ENCODE data around the gene RIMBP3C. TPM values are rescaled to one million over a fixed set of nuclear protein-coding genes. Genes with fewer than 3 reads are reported as not detected.
"Not testable (repeated sequence)": the region's sequence is repeated elsewhere in the genome, so short reads cannot be mapped to it uniquely, and the experiment has no call there.

The RIMBP3C gene
- total RNA-seq, 1 donor from 2014 or later: not detected

DNA sequence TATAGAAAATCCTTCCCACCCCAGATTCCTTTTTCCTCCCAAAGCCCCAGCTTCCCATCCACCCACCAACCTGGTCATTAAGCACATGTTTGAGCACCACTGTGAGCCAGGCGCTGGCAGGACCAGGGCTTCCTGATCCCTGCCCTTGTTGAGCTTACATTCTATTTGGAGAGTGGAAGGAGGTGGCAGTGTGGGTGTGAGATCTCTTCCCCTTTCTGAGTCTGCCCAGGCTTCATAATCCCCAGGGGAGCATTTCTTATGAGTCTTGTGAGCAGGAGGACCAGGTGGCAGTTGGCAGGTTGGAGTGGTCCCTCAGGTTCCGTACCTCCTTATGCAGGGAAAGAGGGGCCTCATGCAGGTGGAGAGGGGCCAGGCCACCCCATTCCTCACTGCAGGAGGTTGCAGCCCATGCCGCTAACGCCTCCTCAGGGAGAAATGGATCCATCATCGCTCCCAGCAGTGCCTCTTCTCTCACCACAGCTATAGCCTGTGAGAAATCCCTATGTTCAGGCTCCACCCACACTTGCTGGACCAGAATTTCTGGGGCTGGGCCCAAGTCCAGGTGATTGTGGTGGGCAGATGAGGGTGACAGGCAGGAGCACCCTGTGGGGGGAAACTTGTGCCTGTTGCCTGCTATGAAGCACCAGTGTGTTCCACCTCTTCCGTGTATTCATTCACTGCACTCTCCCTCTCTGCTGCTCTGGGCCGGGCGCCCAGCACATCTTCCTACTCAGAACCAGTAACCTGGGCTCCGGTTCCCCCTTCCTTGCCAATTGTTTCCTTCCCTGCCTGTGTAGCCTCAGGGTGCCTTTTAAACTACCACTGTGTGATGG lies 39.8 kb upstream of the RIMBP3C start:
- Histone ChIP-seq H3K4me3 (ENCODE audit: low read length in 3 of 3) (no peak overlapping the region), H3K27me3 (ENCODE audit: control insufficient read depth in 3 of 3, insufficient read depth in 3 of 3, low read length in 3 of 3) (no peaks in the 10 kb centered on the region), H3K4me1 (ENCODE audit: control insufficient read depth in 3 of 3, insufficient read depth in 3 of 3, low read length in 3 of 3) (peaks cover 29 to 55% (median 48%) of the 10 kb centered on the region in 3 donors), H3K36me3 (ENCODE audit: control insufficient read depth in 3 of 3, insufficient read depth in 3 of 3, low read length in 3 of 3) (peaks cover 18 to 26% (median 22%) of the 10 kb centered on the region in 3 donors), H3K9ac (ENCODE audit: low read depth in 1 of 3, low read length in 3 of 3) (peak overlapping the region in 1 of 3 donors; percentile 25), H3K9me3 (ENCODE audit: control insufficient read depth in 3 of 3, low read length in 3 of 3) (no peaks in the 10 kb centered on the region), H3K27ac (ENCODE audit: low read depth, low read length) (no peak overlapping the region)

DNA sequence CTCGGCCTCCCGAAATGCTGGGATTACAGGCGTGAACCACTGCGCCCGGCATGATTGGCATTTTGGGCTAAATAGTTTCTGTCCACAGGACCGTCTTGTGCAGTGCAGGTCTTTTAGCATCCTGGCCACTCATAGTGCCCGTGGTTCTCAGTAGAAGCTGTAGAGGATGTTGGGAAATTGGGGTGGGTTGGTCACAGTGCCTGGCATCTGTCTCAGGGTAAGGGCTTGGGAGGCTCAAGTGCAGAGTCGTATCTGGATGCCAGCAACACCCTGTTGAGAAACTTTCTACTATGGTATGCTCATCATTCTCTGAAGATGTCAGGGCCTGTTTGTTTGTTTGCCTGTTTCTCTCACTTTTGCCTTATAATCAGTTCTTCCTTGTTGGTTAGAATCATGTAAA lies 38.1 kb upstream of the RIMBP3C start:
- Histone ChIP-seq H3K4me3 (ENCODE audit: low read length in 3 of 3) (no peak overlapping the region), H3K4me1 (ENCODE audit: control insufficient read depth in 3 of 3, insufficient read depth in 3 of 3, low read length in 3 of 3) (peaks cover 26 to 49% (median 42%) of the 10 kb centered on the region in 3 donors), H3K36me3 (ENCODE audit: control insufficient read depth in 3 of 3, insufficient read depth in 3 of 3, low read length in 3 of 3) (peaks cover 14 to 17% (median 15%) of the 10 kb centered on the region in 3 donors), H3K9ac (ENCODE audit: low read depth in 1 of 3, low read length in 3 of 3) (no peak overlapping the region), H3K27me3 (ENCODE audit: control insufficient read depth in 3 of 3, insufficient read depth in 3 of 3, low read length in 3 of 3) (no peaks in the 10 kb centered on the region), H3K27ac (ENCODE audit: low read depth, low read length) (no peak overlapping the region), H3K9me3 (ENCODE audit: control insufficient read depth in 3 of 3, low read length in 3 of 3) (no peaks in the 10 kb centered on the region)

GRCh38 chr22:21587803-21588611 lies 36.7 kb upstream of the RIMBP3C start:
- H3K4me1 ChIP-seq (ENCODE audit: control insufficient read depth in 3 of 3, insufficient read depth in 3 of 3, low read length in 3 of 3): peaks cover 26 to 39% (median 35%) of the 10 kb centered on the region in 3 donors
- no peak overlapping the region for H3K9ac ChIP-seq (ENCODE audit: low read depth in 1 of 3, low read length in 3 of 3)
- no peak overlapping the region for H3K4me3 ChIP-seq (ENCODE audit: low read length in 3 of 3)
- peaks cover 1 to 3% (median 2%) of the 10 kb centered on the region in 3 donors for H3K36me3 ChIP-seq (ENCODE audit: control insufficient read depth in 3 of 3, insufficient read depth in 3 of 3, low read length in 3 of 3)
- no peaks in the 10 kb centered on the region for H3K27me3 ChIP-seq (ENCODE audit: control insufficient read depth in 3 of 3, insufficient read depth in 3 of 3, low read length in 3 of 3)
- no peaks in the 10 kb centered on the region for H3K9me3 ChIP-seq (ENCODE audit: control insufficient read depth in 3 of 3, low read length in 3 of 3)
- H3K27ac ChIP-seq (ENCODE audit: low read depth, low read length): no peak overlapping the region

DNA sequence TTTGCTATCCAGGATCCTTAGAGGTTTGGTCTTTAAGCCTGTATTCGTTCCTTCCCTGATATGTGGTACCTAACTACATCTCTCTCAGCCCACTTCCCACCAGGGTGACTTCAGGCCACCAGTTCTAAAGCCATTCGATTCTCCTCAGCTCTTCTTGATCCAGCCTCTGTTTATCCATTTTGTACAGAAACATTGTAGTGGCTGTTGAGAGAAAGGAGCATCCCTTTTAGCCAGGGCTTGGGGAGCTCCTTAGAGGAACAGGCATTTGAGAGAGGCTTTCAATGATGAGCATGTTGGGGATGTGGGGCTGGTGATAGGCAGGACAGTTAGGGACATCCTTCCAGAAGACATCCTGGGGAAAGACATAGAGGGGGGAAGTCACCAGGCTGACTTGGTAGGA lies 34.1 kb upstream of the RIMBP3C start:
- peaks cover 4 to 18% (median 12%) of the 10 kb centered on the region in 3 donors for H3K4me1 ChIP-seq (ENCODE audit: control insufficient read depth in 3 of 3, insufficient read depth in 3 of 3, low read length in 3 of 3)
- H3K9ac ChIP-seq (ENCODE audit: low read depth in 1 of 3, low read length in 3 of 3): no peak overlapping the region
- no peak overlapping the region for H3K4me3 ChIP-seq (ENCODE audit: low read length in 3 of 3)
- no peaks in the 10 kb centered on the region for H3K36me3 ChIP-seq (ENCODE audit: control insufficient read depth in 3 of 3, insufficient read depth in 3 of 3, low read length in 3 of 3)
- H3K9me3 ChIP-seq (ENCODE audit: control insufficient read depth in 3 of 3, low read length in 3 of 3): no peaks in the 10 kb centered on the region
- H3K27ac ChIP-seq (ENCODE audit: low read depth, low read length): no peak overlapping the region
- no peaks in the 10 kb centered on the region for H3K27me3 ChIP-seq (ENCODE audit: control insufficient read depth in 3 of 3, insufficient read depth in 3 of 3, low read length in 3 of 3)

GRCh38 chr22:21582801-21583740 lies 31.8 kb upstream of the RIMBP3C start:
- Histone ChIP-seq H3K9ac (ENCODE audit: low read depth in 1 of 3, low read length in 3 of 3) (no peak overlapping the region), H3K4me3 (ENCODE audit: low read length in 3 of 3) (no peak overlapping the region), H3K9me3 (ENCODE audit: control insufficient read depth in 3 of 3, low read length in 3 of 3) (no peaks in the 10 kb centered on the region), H3K36me3 (ENCODE audit: control insufficient read depth in 3 of 3, insufficient read depth in 3 of 3, low read length in 3 of 3) (no peaks in the 10 kb centered on the region), H3K4me1 (ENCODE audit: control insufficient read depth in 3 of 3, insufficient read depth in 3 of 3, low read length in 3 of 3) (peaks cover 12 to 19% (median 18%) of the 10 kb centered on the region in 3 donors), H3K27ac (ENCODE audit: low read depth, low read length) (no peak overlapping the region), H3K27me3 (ENCODE audit: control insufficient read depth in 3 of 3, insufficient read depth in 3 of 3, low read length in 3 of 3) (no peaks in the 10 kb centered on the region)

- H3K27ac ChIP-seq (ENCODE audit: low read depth, low read length); H3K36me3 ChIP-seq (ENCODE audit: control insufficient read depth in 3 of 3, insufficient read depth in 3 of 3, low read length in 3 of 3); H3K9ac ChIP-seq (ENCODE audit: low read depth in 1 of 3, low read length in 3 of 3); H3K27me3 ChIP-seq (ENCODE audit: control insufficient read depth in 3 of 3, insufficient read depth in 3 of 3, low read length in 3 of 3); H3K4me3 ChIP-seq (ENCODE audit: low read length in 3 of 3); H3K9me3 ChIP-seq (ENCODE audit: control insufficient read depth in 3 of 3, low read length in 3 of 3): not testable (repeated sequence)
- peaks cover 10 to 21% (median 18%) of the 10 kb centered on the region in 3 donors for H3K4me1 ChIP-seq (ENCODE audit: control insufficient read depth in 3 of 3, insufficient read depth in 3 of 3, low read length in 3 of 3)
Observed at GRCh38 chr22:21581009-21581713, 29.9 kb upstream of the RIMBP3C start.

DNA sequence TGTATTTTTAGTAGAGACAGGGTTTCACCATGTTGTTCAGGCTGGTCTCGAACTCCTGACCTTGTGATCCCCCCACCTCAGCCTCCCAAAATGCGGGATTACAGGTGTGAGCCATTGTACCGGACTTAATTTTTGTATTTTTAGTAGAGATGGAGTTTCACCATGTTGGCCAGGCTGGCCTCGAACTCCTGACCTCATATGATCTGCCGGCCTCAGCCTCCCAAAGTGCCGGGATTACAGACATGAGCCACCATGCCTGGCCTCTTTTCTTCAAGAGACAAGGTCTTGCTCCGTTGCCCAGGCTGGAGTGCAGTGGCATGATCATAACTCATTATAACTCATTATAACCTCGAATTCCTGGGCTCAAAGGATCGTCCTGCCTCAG lies 29.4 kb upstream of the RIMBP3C start:
- not testable (repeated sequence) for H3K4me3 ChIP-seq (ENCODE audit: low read length in 3 of 3); H3K9me3 ChIP-seq (ENCODE audit: control insufficient read depth in 3 of 3, low read length in 3 of 3); H3K9ac ChIP-seq (ENCODE audit: low read depth in 1 of 3, low read length in 3 of 3); H3K27me3 ChIP-seq (ENCODE audit: control insufficient read depth in 3 of 3, insufficient read depth in 3 of 3, low read length in 3 of 3); H3K36me3 ChIP-seq (ENCODE audit: control insufficient read depth in 3 of 3, insufficient read depth in 3 of 3, low read length in 3 of 3); H3K27ac ChIP-seq (ENCODE audit: low read depth, low read length)
- H3K4me1 ChIP-seq (ENCODE audit: control insufficient read depth in 3 of 3, insufficient read depth in 3 of 3, low read length in 3 of 3): peaks cover 10 to 21% (median 18%) of the 10 kb centered on the region in 3 donors

- H3K4me1 ChIP-seq (ENCODE audit: control insufficient read depth in 3 of 3, insufficient read depth in 3 of 3, low read length in 3 of 3): peaks cover 9 to 19% (median 17%) of the 10 kb centered on the region in 3 donors
Observed at GRCh38 chr22:21579474-21579851, 28.2 kb upstream of the RIMBP3C start.

More at GRCh38 chr22:21579474-21579851, 28.2 kb upstream of the RIMBP3C start:
- Histone ChIP-seq H3K36me3 (ENCODE audit: control insufficient read depth in 3 of 3, insufficient read depth in 3 of 3, low read length in 3 of 3) (no peaks in the 10 kb centered on the region), H3K27me3 (ENCODE audit: control insufficient read depth in 3 of 3, insufficient read depth in 3 of 3, low read length in 3 of 3) (no peaks in the 10 kb centered on the region), H3K9me3 (ENCODE audit: control insufficient read depth in 3 of 3, low read length in 3 of 3) (no peaks in the 10 kb centered on the region), H3K27ac (ENCODE audit: low read depth, low read length) (no peak overlapping the region), H3K4me3 (ENCODE audit: low read length in 3 of 3) (no peak overlapping the region), H3K9ac (ENCODE audit: low read depth in 1 of 3, low read length in 3 of 3) (no peak overlapping the region)

Measured in skeletal muscle tissue (tissue), 4 donors.